Prostate gland (tissue), 2 donors: Measurements from ENCODE around the gene MATK.

Experiments
- CTCF ChIP-seq, 4 experiments: fragments of 200-600 bp in 2 of 4; fragments of 450-650 bp in 2 of 4; sonication (generic) in 2 of 4; IDR thresholded peaks; 1 replicate in 3 of 4; 2 replicates in 1 of 4; pipeline ENCODE4 v1.5.1; 2016 to 2019; ENCODE audit warnings: antibody characterized with exemption in 4 of 4, mild to moderate bottlenecking in 2 of 4, moderate library complexity in 2 of 4
- POLR2A ChIP-seq: fragments of 450-650 bp; IDR thresholded peaks from one replicate; pipeline ENCODE4 v1.6.1; 2016; ENCODE audit warnings: antibody characterized with exemption, mild to moderate bottlenecking

- TF ChIP-seq CTCF (IDR thresholded peaks at IDR 0.05) (no peak), POLR2A (no peak)
Measured at GRCh38 chr19:3743486-3743885, 42.7 kb downstream of the MATK start.
